NCI-H2107 treated with DMSO at 0.1 percent for 48 hours (cell line): ENCODE data around the gene TMEM132C.
A peak's percentile ranks its signal among the peaks of the same experiment; 100 is the strongest.
"Not testable (repeated sequence)": the region's sequence is repeated elsewhere in the genome, so short reads cannot be mapped to it uniquely, and the experiment has no call there.

Source experiments
- DNase-seq: peaks from one replicate; lab custom pipeline; 2025; ENCODE audit not compliant: unreplicated experiment; lab: John Stamatoyannopoulos, UW

TMEM132C gene

DNA sequence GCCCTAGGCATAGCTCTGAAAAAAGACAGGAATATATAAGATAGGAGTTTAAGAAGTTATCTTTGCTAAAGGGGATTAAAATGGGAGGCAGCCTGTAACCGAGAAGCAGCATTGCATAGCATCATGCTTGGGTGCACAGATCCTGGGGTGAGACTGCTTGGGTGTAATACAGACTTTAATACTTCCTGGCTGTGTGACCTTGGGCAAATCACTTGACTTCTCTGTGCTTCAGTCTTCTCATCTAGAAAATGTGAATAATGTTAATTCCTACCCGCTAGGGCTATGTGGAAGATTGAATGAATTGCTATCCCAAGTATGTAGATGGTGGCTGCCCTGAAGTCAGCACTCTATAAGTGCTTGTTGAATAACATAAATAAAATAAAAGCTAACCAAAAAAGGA is 204.5 kb downstream of the TMEM132C start:
- DNase-seq: no peak

DNA sequence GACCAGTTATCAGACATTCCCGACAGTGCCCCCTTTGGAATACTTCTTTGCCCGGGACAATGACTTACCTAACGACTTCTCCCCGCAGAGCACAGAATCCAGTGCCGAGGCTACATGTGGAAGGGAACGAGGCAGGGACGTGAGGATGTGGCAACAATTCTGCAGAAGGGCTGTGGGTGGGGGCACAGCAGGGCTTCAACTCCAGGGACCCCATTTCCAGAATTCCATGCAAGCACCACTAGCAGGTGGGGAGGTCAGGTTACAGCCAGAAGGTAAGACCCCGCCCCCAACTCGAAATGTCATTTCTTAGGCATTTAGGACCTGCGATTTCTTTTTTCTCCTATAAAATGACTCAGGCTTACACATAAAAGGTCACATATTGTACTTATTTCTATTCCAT is 207.9 kb downstream of the TMEM132C start:
- DNase-seq: no peak

DNA sequence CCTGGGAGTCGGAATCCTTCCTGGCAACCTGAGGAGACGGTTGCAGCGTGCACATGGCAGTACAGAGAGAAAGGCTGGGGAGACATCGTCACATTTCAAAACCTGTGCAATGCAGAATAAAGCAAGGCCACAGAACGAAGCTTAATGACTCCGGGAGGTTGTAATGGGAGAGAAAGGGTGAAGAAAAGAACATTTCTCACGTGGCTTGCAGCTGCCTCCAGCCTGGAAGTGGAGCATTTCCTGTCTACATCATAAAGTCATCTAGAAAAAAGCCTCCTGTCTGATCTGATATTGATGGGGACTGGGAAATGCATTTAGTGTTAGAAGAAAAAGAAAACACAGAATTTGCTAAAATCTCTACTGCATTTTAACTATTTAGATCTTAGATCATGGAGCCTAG is 209.3 kb downstream of the TMEM132C start:
- no peak for DNase-seq

DNA sequence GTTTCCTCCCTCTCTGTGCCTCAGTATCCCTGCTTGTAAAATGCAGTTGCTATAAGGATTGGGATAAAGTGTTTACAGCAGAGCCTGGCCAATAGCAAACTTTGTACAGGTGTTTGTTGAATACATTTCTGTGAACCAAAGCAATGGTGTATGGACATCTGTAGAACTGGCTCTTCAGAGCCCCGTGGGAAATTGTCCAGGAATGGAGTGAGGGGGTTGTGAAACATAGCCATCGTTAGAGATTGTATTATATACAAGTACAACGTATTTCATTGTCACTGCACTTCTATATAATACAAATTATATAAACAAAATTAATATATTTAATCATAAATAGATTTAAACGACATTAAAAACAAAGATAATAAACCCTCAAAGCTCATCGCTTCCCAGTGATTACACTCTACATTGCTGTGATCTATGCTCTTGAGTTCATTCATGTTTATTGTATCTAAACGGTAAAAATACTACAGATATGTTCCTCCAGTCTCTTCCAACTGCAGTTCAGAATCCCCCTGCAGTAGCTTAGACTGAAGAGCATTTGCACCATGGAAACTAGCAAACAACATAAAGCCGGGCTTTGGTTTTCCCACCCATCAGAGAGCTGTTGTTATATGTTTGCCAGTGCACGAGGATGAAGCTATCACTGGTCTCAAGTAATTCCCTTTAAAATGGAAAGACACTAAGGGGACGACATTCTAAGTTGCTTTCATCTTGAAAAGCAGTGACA is 216.7 kb downstream of the TMEM132C start:
- DNase-seq: no peak

DNA sequence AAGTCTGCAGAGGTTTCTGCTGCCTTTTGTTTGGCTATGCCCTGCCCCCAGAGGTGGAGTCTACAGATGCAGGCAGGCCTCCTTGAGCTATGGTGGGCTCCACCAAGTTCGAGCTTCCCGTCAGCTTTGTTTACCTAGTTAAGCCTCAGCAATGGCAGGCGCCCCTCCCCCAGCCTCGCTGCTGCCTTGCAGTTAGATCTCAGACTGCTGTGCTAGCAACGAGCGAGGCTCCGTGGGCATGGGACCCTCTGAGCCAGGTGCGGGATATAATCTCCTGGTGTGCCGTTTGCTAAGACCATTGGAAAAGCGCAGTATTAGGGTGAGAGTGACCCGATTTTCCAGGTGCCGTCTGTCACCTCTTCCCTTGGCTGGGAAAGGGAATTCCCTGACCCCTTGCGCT is 230.4 kb downstream of the TMEM132C start:
- not testable (repeated sequence) for DNase-seq

DNA sequence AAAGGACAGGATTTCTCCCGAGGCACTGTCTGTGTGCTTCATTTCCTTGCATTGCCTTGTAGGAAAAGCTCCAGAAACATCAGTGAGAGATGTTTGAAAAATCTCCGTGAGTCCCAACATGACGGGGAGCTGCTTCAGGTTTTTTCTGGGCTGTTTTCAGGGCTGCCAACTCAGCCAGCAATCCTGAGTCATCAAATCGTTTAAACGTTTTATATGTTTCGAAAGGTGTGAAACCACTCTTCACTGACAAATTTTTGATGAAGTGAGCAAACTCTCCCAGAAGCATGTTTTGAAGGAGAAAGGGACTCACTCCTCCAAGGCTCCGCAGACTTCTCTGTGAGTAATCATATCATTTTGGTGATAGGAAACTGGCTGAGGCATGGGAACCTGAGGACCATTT is 240.5 kb downstream of the TMEM132C start:
- DNase-seq: no peak

DNA sequence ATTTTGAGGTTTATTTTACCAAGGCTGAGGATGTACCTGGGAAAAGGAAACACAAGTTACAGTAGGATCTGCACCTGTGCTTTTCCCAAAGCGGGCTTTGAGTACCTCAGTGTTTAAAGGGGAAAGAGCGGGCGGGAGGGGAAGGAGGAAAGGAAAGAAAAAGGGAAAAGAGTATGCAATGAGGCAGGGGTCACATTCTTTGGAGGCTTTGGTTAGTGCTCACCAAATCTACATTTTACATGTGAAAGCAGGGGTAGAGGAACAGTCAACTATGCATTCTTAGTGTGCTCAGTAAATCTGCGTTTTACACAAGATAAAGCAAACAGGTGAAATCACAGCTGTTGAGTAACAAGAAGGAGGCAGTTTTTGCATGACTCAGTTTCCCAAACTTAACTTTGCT is 242.2 kb downstream of the TMEM132C start:
- DNase-seq: no peak

DNA sequence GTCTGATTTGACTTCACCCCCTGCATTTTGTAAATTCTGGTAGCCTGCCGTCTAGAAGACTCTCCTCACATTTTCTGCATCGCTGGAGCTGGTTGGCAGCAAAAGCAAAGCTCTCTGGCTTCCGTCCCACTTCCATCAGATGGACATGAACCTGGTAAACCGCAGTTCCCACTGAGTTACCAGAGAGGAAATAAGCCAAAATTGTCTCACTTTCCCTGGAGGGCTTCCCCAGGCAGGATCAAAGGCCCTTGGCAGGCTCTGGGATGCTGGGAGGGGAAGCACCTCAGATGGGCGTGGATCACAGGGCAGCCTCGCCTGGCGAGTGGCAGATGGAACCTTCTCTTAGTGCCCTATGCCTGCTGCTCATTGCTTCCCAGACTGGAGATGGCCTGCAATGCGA is 243.5 kb downstream of the TMEM132C start:
- no peak for DNase-seq

DNA sequence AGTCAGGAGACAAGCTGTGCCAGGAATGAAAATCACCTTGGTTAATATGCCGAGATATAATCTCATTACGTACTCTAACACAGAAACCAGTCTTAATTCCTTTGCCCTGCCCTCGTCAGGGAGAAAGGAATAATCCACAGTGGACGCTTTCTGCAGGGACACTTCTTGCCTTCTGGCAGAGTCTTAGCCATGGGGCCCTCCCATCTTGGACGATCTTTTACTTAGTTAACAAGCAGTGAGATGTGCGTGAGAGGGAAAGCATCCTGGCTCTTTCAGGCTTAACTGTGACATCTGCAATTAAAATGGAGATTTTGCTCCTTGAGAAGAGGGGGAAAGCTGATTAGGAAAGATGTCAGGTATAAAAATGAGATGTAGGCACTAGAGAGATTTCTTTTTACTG is 246.4 kb downstream of the TMEM132C start:
- no peak for DNase-seq

DNA sequence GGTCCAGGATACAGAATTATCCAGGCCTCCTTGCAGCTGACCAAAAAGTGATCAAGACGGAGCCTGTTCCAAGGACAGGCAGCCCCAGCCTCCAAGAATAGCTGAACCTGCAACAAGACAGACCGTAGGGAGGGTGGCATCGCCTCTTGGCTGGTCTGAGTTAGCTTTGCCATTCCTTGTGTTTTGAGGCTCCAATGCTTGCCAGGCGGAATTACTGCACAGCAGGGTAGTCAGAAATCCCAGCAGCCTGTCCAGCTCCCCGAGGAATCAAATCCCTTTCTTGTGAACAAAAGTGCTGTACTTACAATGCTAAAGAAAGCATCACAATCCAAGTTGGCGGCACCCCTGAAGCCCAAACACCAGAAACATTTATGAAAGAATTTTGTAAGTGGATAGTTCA is 246.9 kb downstream of the TMEM132C start:
- no peak for DNase-seq

DNA sequence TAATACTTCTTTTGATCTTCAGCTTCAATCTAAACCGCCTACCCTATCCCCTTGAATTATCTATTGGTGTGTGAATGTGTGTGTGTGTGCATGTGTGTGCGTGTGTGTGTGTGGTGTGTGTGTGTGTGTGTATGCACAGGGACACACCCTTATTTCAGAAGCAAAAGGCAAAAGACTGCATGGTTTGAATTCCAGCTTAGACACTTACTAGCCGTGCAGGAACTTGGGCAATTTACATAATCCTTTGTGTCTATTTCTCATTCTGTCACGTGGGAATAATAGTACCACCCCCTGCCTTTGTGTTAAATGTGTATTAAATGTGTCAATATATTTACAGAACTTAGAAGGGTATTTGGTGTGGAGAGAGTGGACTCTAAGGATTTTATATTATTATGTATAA is 251.7 kb downstream of the TMEM132C start:
- DNase-seq: no peak

DNA sequence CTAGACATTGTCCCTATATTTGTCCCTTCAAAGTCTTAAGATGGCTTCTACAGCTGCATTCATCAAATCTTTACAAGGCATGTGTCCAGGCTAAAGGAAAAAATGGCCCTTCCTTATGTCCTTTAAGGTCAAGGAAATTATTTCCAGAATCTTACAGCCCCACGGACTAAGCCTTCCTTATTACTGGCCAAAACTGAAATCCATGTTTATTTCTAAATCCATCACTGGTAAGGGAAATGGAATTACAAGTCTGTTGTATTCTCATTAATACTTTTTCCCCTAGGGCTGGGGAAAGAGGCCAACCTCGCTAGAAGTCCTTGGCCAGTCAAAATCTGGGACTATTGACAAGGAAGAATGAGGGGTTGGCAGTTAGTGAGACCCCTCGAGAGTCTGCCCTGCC is 252.5 kb downstream of the TMEM132C start:
- no peak for DNase-seq

DNA sequence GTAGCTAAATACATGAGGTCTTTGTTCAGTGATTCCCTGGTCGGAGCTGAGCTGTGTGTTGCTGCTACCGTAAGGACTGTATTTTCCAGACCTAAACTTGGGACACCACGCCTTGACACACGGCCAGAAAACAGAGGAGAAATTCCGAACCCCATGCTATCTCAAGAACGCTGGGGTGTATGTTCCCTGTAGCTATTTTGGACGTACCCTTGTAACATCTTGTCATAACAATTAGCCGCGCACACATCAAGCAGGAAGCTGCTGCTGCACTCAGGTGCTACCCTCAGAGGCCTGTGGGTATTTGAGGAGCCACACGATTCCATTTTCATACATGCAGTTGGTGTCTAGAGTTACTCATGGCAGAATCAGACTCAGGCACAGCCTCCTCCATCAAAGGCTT is 255.0 kb downstream of the TMEM132C start:
- no peak for DNase-seq

DNA sequence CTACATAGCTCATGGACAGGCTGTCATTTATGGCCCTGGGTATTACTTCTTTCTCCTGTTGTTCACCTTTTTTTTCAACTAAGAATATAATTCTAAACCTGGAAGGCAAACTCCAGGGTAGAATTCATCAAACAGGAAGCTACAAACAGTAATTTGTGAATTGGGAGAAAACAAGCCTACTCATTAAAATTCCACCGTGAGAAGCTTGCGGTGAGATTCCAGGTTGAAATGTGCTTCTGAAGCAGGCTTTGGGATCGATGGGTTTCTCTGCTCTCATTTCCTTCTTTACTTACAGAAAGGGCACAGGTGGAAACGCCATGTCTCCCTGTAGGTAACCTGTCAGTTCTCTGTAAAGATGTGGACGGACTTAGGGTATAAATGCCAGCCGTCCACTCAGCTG is 257.5 kb downstream of the TMEM132C start:
- DNase-seq: no peak

DNA sequence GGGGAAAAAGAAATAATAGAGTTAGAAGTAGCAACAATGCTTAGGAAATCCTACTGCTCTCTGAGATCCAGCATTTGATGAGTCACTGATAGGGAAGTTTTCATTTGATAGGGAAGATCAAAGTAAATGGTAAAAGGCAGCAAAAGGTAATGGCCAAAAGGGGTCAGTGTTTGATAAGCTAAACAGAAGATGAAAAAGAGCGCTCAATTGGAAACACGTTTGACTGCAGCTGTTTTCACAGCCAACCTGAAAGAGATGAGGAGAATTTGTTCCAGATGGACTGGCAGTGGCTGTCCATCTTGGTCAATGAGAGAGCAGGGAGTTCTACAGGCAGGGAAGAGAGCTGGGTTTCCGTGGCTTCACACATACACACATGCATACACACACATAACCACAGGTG is 264.2 kb downstream of the TMEM132C start:
- peak; percentile 21 for DNase-seq

DNA sequence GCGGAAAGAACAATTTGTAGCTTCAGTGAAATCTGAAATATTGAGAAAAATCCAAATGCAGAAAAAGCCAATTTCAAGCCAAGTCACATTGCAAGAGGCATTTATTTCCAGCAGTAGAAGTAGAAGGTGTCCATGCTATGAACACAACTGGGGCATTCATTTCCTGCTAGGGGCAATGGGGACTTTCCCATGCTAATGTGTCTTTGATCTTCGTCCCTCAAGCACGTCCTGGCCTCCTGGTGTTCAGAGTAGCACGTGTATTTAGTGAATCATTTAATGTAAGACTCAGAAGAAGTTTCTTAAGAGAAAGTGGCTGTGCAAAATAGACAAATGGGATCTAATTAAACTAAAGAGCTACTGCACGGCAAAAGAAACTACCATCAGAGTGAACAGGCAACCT is 267.9 kb downstream of the TMEM132C start:
- no peak for DNase-seq

DNA sequence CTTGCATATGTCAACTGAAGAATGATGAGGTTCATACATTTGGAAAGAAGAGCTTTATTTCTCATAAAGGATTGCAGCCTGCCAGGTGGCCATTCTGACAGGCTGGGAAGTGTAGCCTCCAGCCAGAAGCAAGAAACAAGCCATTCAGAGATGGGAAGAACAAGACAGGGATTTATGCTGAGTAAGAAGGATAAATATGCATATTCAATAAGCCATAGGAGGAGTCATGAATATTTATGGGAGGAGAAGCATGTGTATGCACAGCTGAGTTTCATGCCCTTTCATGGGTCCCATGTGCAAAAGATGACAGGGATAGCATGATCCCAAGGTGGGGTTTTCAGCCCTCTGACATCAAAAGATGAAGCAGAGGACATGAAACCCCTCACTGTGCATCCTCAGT is 269.8 kb downstream of the TMEM132C start:
- DNase-seq: no peak

DNA sequence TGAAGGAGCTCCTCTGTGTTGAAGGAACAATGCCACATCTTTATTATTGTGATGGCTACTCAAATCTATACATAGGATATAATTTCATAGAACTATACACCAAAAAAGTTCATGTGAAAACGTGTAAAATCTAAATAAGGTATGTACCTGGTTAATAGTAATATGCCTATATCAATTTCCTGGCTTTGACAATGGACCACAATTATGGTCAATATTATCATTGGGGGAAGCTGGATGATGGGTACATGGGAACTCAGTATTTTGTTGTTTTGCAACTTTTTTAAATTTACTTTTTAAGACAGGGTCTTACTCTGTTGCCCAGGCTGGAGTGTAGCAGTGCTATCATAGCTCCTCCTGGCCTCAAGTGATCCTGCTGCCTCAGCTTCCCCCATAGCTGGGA is 270.7 kb downstream of the TMEM132C start:
- no peak for DNase-seq

DNA sequence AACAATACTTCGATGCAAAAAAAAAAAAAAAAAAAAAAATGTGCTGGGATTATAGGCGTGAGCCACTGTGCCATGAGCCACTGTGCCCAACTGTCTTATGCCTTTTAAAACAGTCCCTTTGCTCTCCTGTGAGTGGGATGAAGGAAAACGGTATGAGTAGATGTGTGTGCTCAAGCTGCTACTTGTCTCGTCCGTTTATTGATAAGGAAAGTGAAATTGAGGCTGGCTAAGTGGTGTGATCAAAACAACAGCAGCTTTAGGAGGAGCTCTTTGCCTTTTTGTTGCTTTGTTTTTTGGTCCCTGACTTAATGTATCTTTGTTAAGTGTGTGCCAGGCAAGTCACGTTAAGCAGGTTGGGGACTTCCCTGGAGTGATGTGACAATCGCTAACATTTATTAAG is 275.9 kb downstream of the TMEM132C start:
- DNase-seq: no peak

DNA sequence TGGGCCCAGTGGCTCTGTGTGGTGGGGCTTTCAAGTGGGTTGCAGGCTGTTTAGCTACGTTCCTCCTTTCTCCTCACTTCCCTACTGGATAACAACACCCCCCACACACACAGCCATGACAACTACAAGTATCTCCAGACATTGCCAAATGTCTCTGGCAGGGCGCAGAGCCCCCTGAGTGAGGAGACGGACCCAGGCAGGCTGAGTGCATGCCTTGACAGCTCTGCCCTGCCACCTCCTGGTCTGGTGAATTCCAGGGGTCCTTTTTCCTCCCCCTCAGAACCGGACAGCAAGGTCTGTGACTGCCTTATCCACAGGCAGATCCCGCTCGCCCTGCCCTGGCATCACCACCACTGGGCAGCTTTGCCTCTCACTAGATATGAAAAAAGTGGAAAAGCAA is 276.5 kb downstream of the TMEM132C start:
- no peak for DNase-seq

DNA sequence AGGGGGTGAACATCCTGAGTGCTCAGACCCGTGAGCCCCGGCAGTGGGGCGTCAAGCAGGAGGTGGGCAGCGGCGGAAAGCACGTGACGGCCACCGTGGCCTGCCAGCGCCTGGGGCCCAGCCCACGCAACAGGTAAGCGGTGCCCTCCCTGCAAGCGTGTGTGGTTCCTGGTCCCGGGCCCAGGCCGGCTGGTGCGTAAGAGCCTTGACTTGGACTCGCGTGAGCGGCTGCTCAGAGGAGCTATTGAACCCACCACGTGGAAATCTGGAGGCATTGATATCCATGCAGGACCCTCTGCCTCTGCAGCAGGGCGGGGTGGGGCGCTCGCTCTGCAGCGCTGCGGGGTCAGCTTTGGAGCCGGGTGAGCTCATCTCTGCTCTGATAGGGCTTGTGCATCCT is 277.0 kb downstream of the TMEM132C start:
- DNase-seq: no peak

DNA sequence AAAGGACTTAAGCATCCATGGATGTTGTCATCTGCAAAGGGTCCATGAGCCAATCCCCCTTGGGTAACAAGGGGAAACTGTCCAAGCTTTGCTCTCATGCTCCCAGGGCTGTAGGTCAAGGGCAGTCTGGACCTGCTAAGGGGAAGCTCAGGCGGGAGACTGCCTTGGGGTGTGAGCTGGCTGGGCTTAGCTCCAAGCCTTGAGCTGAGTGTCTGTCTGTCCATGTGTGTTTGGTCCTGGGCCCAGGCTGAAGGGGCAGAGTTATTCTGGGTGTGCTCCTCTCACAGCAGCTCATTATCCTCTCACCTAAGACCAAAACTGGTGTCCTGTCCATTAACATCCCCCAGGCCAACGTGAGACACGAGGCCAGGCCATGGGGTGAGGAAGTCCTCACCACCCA is 282.0 kb downstream of the TMEM132C start:
- no peak for DNase-seq

DNA sequence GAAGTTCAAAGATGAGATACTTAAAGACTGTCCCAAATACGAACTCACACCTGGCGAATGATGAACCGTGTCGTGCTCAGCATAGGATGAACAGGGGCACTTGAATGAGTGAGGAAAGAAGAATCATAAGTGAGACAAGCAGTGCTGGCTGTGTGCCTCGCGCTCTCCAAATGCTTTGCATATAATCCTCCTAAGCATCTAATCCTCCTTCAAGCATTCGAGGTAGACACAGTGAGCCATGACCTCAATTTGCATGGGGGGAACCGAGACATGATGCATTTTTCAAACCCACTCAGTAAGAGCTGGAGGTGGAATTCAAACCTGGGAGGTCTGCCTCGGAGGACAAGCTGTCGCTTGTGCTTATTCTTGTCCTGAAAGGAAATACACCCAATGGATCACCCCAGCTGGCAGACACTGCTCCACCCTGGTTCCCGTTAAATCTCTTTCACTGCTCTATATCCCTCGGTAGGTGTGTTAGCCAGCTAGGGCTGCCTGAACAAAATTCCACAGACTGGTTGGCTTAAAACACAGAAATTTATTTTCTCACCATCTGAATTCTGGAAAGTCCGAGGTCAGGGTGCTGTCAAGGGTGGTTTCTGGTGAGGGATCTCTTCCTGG is 282.7 kb downstream of the TMEM132C start:
- no peak for DNase-seq
